GM21515 (cell line): ENCODE data around the gene SNX25.
A peak's percentile ranks its signal among the peaks of the same experiment; 100 is the strongest.
"Not testable (repeated sequence)": the region's sequence is repeated elsewhere in the genome, so short reads cannot be mapped to it uniquely, and the experiment has no call there.

Experiments used
- ATAC-seq: cut with Tn5 transposase; IDR thresholded peaks from one replicate; pipeline ENCODE4 v1.9.1; 2021; ENCODE audit not compliant: unreplicated experiment

SNX25 gene

DNA sequence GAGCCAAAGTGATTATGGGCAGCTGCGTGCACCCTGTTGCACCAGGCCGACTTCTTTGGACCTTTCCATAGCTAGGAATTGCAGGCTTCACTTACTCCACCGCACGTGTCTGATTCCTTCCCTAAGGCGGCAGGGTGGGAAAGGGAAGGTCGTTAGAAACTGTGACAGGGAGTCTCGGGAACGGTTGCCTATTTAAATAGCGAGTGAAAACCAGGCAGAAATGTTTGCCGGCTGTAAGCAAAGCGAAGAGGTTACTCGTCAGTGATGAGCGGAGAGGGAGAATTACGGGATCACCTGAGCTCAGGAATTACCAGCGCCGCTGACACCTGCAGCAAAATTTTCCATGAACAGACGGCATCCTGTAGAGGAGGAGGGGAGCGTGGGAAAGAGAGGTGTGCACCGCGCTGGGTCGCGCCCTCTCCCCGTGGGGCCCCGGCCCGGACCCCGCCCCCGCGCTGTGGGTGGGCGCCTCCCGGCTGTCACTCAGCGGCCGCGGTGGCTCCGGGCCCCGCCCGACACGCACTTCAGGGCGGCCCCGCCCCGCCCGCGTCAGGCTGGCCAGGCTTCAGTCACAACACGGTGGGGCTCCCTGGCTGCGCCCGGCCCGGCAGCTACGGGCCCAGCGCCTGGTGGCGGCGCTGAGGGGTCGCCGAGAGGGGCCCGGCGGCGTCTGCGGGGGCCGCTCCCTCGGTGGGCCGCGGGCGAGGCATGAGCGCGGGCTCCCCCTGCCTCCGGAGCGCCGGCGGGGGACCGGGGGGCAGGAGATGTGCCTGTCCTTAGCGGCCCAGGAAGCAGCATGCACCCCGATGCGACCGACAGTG lies at the start of gene SNX25:
SNX25 (plus strand) TSS at position 568 of the 821 bp plus-strand sequence; CDS start at position 797, 229 bp downstream.
- ATAC-seq, result peak; percentile 62

DNA sequence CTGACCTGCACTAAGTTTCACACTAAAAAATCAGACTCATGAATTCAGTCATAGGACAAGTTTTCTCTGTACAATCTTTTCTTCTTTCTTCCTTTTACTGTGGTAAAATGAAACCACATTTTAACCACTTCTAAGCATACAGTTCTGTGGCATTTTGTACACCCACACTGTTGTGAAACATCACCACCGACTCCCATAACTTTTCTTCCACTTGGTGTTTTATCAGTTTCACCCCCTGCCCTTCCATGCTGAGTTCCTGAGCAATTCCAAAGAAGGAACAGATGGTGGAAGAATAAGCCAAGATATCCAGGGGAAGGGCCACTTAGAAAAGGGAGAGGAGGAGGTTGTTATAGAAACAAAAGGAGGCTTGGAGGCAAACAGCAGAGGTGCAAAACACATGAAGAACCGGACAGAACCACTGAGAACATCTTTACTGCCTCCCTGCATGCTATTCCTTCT lies 43.8 kb upstream of the SNX25 start:
- peak; percentile 95 for ATAC-seq

DNA sequence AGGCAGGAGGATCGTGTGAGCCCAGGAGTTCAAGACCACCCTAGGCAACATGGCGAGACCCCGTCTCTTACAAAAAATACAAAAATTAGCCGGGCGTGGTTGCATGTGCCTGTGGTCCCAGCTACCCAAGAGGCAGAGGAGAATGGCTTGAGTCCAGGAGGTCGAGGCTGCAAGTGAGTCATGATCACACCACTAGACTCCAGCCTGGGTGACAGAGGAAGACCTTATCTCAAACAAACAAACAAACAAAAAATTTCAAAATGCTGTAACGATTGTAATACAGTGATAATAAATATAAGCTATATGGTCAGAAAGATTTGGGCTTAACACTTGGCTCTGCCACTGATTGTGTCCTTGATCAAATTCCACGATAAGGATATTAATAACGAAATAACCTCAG lies 42.2 kb upstream of the SNX25 start:
- no peak for ATAC-seq

DNA sequence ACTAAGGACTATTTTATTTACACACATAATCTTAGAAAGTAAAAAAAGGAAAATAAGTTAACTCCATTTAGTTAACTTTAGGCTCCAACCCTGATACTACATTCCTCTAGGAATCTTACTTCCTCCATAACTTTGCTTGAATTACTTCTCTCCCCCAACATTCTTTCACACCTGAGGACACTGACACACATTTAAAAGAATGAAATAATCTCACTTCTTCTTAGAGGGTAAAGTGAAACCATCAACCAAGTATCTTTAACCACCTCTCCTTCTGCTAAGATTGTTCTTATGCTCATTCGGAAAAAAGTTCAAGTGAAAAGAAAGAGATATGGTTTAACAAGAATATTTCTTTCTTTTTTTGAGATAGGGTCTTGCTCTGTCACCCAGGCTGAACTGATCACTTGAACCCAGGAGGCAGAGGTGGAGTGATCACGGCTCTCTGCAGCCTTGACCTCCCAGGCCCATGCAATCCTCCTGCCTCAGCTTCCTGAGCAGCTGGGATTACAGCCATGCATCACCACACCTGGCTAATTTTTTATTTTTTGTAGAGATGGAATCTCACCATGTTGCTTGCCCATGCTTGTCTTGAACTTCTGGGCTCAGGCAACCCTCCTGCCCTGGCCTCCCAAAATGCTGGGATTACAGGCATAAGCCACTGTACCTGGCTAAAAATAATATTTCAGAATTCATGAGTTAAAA lies 37.9 kb upstream of the SNX25 start:
- ATAC-seq, result peak; percentile 88

DNA sequence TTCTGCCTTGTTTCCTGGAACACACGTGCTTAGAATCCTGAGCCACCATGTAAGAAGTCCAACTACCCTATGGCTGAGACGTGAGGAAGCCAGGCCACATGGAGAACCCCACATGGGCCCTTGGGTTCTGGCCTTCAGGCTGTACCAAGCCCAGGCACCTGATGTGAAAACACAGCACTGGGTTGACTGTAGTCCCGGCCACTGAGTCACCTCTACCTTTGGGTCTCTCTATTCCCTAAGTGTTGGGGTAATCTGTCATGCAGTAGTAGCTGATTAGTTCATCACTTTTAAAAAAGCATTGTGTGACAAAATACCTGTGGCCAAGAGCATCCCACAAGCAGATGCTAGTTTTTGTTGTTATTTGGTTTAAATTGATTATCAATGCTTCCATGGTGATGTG lies 29.9 kb upstream of the SNX25 start:
- ATAC-seq, result no peak

DNA sequence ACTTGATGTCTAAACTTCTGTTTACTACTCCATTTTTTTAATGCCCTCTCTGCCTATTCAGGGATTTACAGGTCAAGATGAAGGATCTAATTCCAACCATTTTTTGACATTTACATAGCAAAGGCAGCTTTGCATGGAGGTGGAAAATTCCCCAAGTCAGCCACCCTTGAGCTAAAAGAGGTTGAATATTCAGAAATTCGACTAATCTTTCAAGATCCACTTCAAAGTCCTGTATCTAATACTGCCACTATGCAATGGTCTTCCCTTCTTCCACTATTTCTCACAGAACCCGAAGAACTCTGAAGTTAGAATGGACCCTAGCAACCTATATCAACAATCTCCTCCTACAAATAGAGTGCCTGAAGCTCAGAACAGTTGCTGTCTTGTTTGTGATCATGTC lies 27.2 kb upstream of the SNX25 start:
- no peak for ATAC-seq

DNA sequence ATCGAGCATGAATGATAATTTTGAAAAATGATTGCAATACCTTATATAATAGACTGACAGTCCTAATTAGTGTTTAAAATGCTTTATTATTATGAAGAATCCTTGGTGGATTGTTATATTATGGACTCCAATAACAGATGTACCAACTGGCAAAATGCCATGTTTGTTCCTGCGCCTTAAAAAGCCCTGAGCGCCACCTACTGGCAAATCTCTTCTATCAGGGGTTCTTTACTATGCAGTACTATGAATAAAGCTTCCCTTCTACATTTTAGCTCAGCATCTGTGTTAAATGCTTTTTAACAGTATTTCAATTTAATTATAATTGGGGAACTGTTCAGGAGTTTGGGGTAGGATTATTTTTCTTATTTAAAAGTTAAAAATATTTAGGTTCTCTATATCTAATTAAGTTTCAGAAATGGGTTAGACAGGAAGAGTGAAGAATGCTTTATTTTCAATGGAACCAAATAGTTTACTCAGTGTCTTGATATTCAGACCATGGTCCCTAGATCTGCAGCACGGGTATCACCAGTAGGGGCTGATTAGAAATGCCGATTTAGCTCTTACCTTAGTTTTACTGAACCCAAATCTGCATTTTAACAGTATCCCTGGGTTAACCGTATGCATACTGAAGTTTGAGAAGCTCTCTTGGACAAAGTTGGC lies 25.6 kb upstream of the SNX25 start:
- ATAC-seq, result no peak

DNA sequence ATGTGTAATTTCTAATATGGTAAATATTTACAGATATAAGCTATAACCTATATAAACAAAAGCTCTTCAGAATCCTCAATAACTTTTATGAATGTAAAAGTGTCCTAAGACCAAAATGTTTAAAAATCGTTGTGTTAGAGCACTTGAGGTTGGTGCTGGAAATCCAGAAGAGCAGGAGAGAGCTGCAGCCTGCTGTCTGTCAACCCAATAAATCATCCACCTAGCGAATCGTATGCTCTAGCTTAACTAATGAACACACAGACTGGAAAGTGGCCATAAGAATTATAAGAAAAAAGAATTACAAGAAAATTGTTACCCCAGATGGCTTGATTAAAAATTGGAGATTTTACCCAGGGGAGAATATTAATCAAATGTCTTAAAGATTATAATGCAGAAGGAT lies 22.6 kb upstream of the SNX25 start:
- ATAC-seq, result no peak

DNA sequence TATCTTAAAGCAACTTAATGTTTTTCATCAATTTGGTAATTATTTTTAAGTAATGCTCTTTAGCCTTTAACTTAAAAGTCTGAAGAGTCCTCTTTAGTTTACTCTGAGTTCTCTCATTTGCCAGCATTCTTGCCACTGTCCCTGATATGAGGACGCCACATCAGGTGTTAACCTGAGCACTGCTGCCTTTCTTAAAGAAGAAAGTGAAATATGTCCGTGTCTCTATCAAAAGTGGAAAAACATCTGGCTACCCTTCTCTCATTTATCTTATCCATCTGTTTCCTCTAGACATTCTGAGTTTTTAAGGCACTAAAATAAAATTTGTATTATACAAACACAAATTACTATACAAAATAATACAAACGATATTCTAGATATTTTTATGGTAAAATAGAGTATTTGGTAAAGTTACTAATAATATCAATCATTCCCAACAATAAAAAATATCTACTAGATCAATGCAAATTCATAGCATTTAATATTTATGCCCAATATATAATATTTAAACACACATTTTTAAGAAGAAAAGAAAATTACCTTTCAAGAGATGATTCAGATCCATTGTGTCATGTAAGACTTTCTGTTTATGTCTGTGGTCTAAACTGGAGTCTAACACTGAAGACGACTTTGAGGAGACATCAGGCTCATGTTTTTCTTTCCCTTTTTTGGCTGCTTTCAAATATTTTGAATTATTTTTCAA lies 19.6 kb upstream of the SNX25 start:
- ATAC-seq, result no peak

DNA sequence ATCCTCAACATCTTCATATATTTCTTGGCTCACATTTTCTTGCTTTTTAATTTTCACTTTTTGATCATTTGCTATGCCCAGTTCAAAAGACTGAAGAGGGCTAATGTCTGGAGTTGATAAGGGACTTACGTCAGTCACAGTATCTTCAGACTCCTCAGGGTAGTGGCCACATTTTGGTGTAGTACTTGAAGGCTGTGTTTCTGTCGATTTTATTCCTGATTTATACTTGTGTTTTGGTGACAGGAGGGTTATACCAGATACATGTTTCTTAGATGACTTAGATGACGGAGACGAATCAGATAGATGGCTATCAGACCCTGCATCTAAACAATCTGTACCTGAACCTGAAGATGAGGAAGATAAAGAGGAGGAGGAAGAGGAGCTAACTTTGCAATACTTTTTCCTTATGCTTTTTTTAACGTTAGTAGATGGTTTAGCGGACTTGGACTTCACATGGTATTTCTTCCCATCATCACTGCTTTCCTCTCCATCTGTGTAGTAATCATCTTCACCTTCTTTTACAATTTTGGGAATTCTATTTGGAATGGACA lies 19.0 kb upstream of the SNX25 start:
- ATAC-seq, result no peak

DNA sequence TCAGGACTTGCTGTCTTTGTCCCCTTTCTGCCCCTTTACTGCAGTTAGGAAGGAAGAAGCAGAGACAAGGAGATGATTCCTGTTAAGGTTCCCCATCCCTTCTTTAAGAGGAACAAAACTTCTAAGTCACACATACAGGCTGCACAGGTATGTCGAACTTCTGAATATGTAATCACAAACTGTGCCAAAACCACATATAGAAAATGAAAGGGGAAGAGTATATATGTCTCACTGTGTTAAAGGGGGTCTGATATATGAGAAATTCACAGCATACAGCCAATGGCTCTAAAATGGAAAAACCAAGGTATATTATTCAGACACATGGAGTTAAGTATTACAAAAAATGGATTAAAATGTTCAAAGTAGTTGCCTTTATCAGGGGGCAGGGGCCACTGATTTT lies 17.3 kb upstream of the SNX25 start:
- ATAC-seq, result peak; percentile 86

DNA sequence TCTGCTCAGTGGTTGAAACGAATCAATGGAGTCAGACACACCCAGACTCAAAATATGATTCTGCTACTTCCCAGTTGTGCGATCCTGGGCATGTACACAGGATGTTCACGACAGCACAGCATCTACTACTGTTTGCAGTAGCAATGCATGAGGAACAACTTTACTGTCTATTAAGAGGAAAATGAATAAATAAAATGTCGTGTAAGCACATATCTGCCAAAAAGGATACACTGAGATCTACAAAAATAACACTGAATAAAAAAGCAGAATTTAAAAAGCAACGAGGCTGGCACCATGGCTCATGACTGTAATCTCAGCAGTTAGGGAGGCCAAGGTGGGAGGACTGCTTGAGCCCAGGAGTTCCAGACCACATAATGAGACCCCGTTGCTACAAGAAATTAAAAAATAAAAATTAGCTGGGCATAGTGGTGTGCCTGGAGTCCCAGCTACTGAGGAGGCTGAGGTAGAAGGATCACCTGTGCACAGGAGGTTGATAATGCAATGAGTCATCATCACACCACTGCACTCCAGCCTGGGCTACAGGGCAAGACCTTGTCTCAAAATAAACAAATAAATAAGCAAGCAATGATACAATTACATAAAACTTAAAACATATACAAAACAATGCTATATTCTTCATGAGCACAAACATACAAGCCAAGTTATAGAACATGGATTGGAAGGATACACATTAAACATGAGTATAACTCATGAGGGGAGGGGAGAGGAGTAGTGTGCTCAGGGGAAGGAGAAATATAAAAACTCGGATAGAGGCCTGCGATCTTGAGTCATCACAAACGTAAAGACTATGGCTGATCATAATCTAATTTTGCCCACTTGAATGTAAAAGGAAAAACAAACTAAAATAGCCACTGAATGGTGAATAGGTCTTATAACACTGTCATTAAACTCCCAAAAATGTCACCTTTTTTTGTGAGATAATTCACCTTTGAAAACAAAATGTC lies 14.2 kb upstream of the SNX25 start:
- no peak for ATAC-seq

DNA sequence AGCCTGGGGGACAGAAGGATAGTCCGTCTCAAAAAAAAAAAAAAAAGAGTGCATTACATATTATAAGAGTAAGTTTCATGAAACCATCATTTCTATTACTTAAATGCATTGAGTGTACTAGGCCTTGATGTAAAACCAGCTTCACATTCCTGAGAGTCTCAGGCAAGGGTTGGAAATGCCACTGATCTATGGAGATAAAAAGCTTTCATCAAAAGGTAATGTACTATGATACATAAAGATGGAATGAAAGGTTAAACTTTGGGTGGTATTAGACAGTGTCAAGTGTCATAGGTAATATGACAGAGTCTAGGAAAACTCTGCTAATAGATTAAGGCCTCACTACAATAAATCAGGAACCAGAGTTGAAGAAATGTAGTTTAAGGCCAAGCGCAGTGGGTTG lies 13.0 kb upstream of the SNX25 start:
- ATAC-seq, result no peak

DNA sequence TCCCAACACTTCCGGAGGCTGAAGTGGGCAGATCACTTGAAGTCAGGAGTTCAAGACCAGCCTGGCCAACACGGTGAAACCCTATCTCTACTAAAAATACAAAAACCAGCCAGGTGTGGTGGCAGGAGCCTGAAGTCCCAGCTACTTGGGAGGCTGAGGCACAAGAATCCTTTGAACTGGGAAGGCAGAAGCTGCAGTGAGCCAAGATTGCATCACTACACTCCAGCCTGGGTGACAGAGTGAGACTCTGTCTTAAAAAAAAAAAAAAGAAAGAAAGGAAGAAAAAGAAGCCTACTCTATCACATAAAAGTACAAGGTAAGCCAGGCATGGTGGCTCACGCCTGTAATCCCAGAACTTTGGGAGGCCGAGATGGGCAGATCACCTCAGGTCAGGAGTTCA lies 11.2 kb upstream of the SNX25 start:
- not testable (repeated sequence) for ATAC-seq

DNA sequence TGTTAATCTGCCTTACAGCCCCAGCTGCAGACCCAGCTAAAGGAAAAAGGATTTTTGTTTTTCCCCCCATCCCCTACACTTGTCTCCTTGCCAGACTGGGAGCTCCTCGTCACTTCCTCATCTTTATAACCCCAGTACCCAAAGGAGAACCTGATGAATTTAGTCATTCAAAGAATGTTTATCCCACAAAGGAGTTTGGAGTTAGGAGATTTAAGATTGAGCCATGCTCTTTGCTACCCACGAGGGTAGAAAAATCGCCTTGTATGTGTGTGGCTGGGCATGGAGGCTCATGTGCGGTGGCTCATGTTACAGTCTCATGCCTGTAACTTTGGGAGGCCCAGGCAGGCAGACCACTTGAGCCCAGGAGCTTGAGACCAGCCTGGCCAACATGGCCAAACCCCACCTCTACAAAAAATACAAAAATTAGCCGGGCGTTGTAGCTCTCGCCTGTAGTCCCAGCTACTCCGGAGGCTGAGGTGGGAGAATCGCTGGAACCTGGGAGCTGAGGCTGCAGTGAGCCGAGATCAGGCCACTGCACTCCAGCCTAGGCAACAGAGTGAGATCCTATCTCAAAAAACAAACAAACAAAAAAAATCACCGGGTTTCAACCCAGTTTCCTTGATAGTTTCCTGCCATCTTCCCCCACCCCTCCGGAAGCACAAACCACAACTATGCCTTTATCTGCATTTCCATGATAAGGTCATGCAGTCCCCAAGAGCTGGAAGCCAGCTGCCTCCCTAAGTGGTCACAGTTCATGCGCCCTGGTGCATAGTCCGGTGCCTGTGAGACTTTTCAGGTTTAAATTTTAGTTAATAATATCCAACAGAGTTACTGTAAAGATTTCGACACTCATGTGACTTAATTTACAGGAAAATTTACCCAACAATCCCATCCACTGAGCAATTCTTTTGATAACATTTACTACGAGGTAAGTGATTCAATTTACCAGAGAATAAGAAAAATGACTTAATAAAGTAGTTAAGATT lies 7.1 kb upstream of the SNX25 start:
- ATAC-seq, result no peak

DNA sequence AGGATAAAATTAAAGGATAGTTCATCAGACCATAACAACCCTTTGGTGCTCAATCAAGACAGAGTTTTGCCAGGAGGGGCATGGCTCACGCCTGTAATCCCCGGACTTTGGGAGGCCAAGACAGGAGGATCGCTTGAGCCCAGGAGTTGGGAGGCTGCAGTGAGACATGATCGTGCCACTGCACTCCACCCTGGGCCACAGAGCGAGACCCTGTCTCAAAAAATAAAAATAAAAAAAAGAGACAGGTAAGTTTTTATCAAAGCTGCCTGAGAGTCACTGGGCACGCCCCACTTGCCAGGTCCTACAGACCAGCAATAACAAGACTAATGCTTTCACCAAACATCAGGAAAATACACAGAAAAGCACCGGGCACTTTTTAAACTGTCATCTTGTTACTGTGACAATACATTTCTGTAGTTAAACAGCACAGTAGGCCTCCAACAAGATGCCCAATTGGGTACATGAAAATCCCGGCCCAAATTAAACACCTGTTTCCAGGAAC lies 6.4 kb upstream of the SNX25 start:
- ATAC-seq, result no peak

DNA sequence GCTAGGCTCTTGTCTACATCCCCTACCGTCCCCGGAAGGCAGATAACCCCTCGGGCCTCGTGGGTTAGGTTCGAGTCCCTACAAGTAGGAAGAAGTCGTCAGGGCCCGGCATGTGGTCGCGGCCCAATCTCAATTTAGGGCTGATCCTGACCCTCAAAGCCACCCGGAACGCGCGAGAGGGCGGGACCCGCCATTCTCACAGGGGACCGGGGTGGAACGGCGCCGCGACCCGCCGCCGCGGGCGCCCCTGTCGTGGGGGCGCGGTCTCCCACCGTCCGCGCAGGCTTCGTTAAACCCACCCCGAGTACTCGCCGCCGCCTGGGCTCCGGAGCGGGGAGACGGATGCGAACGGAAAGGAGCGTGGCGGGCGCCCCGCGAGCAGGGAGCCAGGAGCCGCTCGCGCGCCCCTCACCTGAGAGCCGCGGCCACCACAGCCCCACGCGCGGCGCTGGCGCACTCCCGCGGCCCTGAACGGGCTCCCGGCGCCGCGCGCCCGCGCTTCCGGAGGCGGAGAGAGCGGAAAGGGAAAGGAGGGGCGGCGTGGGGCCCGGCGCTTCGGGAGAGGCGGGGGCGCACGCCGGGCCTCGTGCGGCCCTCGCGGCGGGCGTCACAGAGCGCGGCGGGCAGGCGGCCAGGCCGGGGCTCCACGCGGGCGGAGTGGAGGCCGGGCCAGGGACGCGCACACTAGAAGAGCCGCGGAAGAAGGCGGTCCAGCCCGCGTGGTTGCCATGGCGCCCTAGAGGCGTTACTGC lies 5.7 kb upstream of the SNX25 start, which contains the start of gene CFAP97:
CFAP97 (minus strand) TSS at position 515 of the 752 bp plus-strand sequence. CDS start 12,804 bp downstream, outside the sequence.
- ATAC-seq, result peak; percentile 72
